ENCODE measurements around the gene HOXD11. TPM values are rescaled to one million over a fixed set of nuclear protein-coding genes. Genes with fewer than 3 reads are reported as not detected.

The HOXD11 gene
- total RNA-seq, 4 donors from 2014 or later, result 0.24 TPM; not detected in 3

DNA sequence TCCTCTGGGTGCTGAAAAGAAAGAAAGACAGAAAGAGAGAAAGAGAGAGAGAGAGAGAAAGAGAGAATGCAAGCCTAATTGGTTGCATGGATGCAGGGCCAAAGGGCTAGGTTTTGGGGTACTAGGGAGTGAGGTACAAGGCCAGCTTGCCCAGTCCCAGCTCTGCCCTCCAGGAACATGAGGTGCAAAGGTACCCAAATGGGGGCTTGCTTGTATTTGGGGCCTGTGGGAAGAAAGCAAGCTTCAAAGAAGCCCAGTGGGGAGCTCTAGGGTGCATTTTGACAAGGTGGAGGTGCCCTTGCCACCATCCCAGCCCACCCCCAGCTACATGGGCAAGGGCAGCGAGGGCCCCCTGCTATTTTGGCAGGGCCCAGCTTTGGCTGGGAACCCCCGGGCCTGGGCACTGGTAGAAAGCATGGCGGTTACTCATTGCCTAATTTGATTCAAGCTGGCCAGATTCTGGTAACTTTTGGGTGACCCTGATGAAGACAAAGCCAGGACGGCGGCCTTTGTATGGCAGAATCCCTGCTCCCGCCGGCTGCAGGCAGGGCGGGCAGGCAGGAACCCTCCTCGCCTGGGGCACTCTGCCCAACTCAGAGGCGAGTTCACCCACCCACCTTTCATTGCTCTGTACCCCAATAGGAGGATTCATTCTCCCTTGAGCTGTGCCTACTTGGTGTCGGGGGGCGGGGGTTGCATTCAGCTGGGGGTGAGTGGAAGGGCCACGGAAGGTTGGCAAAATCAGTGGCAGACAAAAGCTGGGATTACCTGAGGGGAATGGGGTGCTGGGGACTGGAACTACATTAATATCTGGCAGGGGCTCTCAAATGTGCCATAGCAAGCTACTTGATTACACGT, 43.7 kb downstream of the HOXD11 start:
- Histone ChIP-seq H3K36me3 (no peaks in the 10 kb centered on the region), H3K27me3 (peaks cover 0 to 11% (median 2%) of the 10 kb centered on the region in 3 donors)

DNA sequence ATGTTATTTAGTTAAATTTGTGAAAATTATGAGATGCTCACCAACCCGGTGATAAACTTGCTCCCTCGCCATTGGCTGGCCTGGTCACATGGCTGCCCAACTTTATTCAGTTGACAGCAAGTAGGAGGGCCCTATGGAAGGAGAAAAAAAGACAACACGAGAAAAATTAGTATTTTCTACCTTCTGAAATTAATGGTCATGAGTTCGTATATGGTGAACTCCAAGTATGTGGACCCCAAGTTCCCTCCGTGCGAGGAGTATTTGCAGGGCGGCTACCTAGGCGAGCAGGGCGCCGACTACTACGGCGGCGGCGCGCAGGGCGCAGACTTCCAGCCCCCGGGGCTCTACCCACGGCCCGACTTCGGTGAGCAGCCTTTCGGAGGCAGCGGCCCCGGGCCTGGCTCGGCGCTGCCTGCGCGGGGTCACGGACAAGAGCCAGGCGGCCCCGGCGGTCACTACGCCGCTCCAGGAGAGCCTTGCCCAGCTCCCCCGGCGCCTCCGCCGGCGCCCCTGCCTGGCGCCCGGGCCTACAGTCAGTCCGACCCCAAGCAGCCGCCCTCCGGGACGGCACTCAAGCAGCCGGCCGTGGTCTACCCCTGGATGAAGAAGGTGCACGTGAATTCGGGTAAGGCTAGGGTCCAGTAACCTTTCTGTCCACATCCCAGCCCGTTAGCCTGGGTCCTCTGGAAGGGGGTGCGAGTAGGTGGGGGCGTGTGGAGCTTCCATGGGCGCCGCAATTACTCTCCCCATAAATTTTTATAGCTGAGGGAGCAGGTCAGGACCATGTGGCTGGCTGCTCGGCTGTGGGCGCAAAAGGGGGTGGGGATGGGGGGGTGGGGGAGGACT, 44.6 kb downstream of the HOXD11 start, which contains the start of gene HOXD4:
TSS of gene HOXD4 (plus strand) at position 109 of the 846 bp plus-strand sequence. CDS start at position 193, 84 bp downstream.
- DNase-seq (no peak), ATAC-seq (no peak)
- intact Hi-C loops (cut with DNase I; ENCODE audit: low total_unique reads) (no loop called here), in situ Hi-C loops (cut with MboI; ENCODE audit: low sequenced_read_pairs in 4 of 4) (no loop called here)
- Histone ChIP-seq H3K27ac (no peak within 1 kb of the TSS), H3K4me1 (no peaks in the 10 kb centered on the region), H3K9me3 (no peaks in the 10 kb centered on the region), H3K27me3 (peaks cover 5 to 18% (median 11%) of the 10 kb centered on the region in 3 donors), H3K36me3 (no peaks in the 10 kb centered on the region), H3K4me3 (no peak within 1 kb of the TSS)
- TF ChIP-seq, protein P1, sequence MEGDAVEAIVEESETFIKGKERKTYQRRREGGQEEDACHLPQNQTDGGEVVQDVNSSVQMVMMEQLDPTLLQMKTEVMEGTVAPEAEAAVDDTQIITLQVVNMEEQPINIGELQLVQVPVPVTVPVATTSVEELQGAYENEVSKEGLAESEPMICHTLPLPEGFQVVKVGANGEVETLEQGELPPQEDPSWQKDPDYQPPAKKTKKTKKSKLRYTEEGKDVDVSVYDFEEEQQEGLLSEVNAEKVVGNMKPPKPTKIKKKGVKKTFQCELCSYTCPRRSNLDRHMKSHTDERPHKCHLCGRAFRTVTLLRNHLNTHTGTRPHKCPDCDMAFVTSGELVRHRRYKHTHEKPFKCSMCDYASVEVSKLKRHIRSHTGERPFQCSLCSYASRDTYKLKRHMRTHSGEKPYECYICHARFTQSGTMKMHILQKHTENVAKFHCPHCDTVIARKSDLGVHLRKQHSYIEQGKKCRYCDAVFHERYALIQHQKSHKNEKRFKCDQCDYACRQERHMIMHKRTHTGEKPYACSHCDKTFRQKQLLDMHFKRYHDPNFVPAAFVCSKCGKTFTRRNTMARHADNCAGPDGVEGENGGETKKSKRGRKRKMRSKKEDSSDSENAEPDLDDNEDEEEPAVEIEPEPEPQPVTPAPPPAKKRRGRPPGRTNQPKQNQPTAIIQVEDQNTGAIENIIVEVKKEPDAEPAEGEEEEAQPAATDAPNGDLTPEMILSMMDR (IDR thresholded peaks at IDR 0.05 in 4 of 5, conservative IDR thresholded peaks at IDR 0.05 in 1 of 5), result no peak
- no peak for TF ChIP-seq POLR2A (IDR thresholded peaks at IDR 0.05)

More for the DNA sequence above, 43.7 kb downstream of the HOXD11 start:
- no peak overlapping the region for H3K27ac ChIP-seq
- no peaks in the 10 kb centered on the region for H3K9me3 ChIP-seq
- TF ChIP-seq, protein P1 (IDR thresholded peaks at IDR 0.05 in 4 of 5, conservative IDR thresholded peaks at IDR 0.05 in 1 of 5), result no peak
- no peak for TF ChIP-seq POLR2A (IDR thresholded peaks at IDR 0.05)
- H3K4me1 ChIP-seq, result no peaks in the 10 kb centered on the region
- ATAC-seq, result no peak
- no peak overlapping the region for H3K4me3 ChIP-seq
- intact Hi-C loops (cut with DNase I; ENCODE audit: low total_unique reads) (no loop called here), in situ Hi-C loops (cut with MboI; ENCODE audit: low sequenced_read_pairs in 4 of 4) (no loop called here)
- DNase-seq, result no peak

DNA sequence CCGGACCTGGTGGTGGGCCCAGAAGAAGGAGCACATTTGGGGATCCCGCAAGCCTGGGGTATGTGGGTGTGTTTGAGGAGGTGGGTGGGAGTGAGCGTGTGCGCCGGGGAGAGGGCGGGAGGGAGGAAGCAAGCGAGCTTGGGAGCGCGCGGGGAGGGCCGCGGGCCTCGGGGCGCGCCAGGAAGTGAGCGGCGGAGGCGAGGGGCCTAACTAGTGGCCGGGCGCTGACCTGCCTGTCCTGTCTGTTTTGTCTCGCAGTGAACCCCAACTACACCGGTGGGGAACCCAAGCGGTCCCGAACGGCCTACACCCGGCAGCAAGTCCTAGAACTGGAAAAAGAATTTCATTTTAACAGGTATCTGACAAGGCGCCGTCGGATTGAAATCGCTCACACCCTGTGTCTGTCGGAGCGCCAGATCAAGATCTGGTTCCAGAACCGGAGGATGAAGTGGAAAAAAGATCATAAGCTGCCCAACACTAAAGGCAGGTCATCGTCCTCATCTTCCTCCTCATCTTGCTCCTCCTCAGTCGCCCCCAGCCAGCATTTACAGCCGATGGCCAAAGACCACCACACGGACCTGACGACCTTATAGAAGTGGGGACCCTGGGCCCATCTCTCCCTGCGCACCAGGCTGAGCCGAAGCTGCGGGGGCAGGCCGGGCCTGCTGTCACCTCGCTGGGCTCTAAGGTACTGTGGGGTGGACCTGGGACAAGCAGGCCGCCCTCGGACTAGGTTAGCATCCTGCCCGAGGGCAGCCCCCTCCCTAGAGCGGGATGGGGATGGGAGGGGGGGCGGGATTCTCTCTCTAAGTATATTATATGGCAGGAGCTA, 45.5 kb downstream of the HOXD11 start:
- TF ChIP-seq, protein P1 (IDR thresholded peaks at IDR 0.05 in 4 of 5, conservative IDR thresholded peaks at IDR 0.05 in 1 of 5), result no peak
- no peak for TF ChIP-seq POLR2A (IDR thresholded peaks at IDR 0.05)
- no peak overlapping the region for H3K27ac ChIP-seq
- in situ Hi-C loops (cut with MboI; ENCODE audit: low sequenced_read_pairs in 4 of 4), result no loop called here
- intact Hi-C loops (cut with DNase I; ENCODE audit: low total_unique reads), result no loop called here
- ATAC-seq, result no peak
- H3K36me3 ChIP-seq, result no peaks in the 10 kb centered on the region
- no peak overlapping the region for H3K4me3 ChIP-seq
- H3K9me3 ChIP-seq, result no peaks in the 10 kb centered on the region
- H3K27me3 ChIP-seq, result peaks cover 11 to 27% (median 18%) of the 10 kb centered on the region in 3 donors
- H3K4me1 ChIP-seq, result peaks cover 0 to 4% of the 10 kb centered on the region in 2 donors
- DNase-seq, result no peak

DNA sequence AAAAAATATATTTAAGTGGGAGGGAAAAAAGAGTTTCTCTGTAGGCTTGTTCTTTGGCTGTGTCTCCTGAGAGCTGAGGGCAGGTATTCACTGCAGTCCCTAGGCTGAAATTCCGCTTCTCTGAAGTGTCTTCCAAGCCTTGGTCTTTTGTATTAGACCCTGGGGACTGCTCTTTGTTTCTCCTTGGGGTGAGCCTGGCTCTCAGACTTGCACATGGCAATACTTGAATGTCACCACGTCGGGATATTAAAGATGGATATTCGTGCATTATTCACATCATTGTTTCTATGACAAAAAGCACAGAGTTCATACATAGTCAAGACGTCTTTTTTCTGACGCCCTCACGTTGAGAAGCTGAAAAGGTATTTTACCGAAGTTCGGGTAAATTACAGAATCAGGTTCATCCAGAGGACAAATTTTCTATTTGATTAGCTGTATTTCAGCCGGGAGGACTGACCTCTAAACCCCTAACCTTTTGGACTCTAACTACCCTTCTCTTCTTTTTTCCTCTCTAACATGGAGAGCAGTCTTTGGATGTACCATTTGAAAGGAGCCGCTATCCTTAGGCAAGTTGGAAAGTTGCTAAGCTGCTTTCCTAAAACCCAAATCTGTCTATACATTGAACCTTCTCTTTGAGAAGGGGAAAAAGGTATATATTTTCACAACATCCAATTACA, 47.6 kb downstream of the HOXD11 start:
- H3K27ac ChIP-seq, result no peak overlapping the region
- peaks cover 0 to 4% of the 10 kb centered on the region in 2 donors for H3K4me1 ChIP-seq
- H3K9me3 ChIP-seq, result no peaks in the 10 kb centered on the region
- DNase-seq (no peak), ATAC-seq (no peak)
- intact Hi-C loops (cut with DNase I; ENCODE audit: low total_unique reads) (no loop called here), in situ Hi-C loops (cut with MboI; ENCODE audit: low sequenced_read_pairs in 4 of 4) (no loop called here)
- no peaks in the 10 kb centered on the region for H3K36me3 ChIP-seq
- peaks cover 30 to 43% (median 30%) of the 10 kb centered on the region in 3 donors for H3K27me3 ChIP-seq
- H3K4me3 ChIP-seq, result no peak overlapping the region
- TF ChIP-seq POLR2A (IDR thresholded peaks at IDR 0.05), result no peak
- TF ChIP-seq, protein P1 (IDR thresholded peaks at IDR 0.05 in 4 of 5, conservative IDR thresholded peaks at IDR 0.05 in 1 of 5), result no peak

Measured in gastrocnemius medialis (tissue), 4 donors.